Panc1 (cell line): ENCODE measurements around the gene DCHS2. TPM values are rescaled to one million over a fixed set of nuclear protein-coding genes. Genes with fewer than 3 reads are reported as not detected.

Experiments used
- ATAC-seq: fragments of 200-7000 bp; cut with Tn5 transposase; 2 replicates; pipeline ENCODE4 v1.9.1; 2020; ENCODE audit warnings: mild to moderate bottlenecking, moderate library complexity
- BruUV-seq: library from RNA; stranded (reverse); fragments of 400-500 nt; replicated peaks from 2 replicates; lab custom pipeline; 2021; lab: Mats Ljungman, UMichigan
- CTCF ChIA-PET: fragments of 300-600 bp; sonication (Branson Sonifier 250); formaldehyde crosslinking; loops from one replicate; lab custom pipeline; 2022; ENCODE audit warnings: antibody characterized with exemption; lab: Charles Lee
- POLR2A ChIA-PET: fragments of 300-600 bp; sonication (Branson Sonifier 250); formaldehyde crosslinking; loops from one replicate; lab custom pipeline; 2022; ENCODE audit warnings: antibody characterized with exemption; lab: Charles Lee
- DNase-seq: peaks from one replicate; pipeline ENCODE4 v3.0.0-alpha.2; 2010; ENCODE audit warnings: low read depth, low spot score
- H3K27ac ChIP-seq: 2 replicates; pipeline ENCODE4 v1.5.1; 2011; ENCODE audit warnings: mild to moderate bottlenecking, low read length, inconsistent platforms
- H3K27me3 ChIP-seq: fragments of 200-500 bp; sonication (Bioruptor generic); 2 replicates; pipeline ENCODE4 v1.6.0; 2014; ENCODE audit warnings: low read length, inconsistent platforms; ENCODE audit not compliant: control insufficient read depth, insufficient read depth
- H3K36me3 ChIP-seq: fragments of 200-500 bp; sonication (Bioruptor generic); 2 replicates; pipeline ENCODE4 v1.5.1; 2014; ENCODE audit warnings: inconsistent platforms, mild to moderate bottlenecking, low read length, moderate library complexity; ENCODE audit not compliant: control insufficient read depth, insufficient read depth
- H3K4me1 ChIP-seq: 2 replicates; pipeline ENCODE4 v1.5.1; 2011; ENCODE audit warnings: inconsistent platforms, mild to moderate bottlenecking, low read length, moderate library complexity; ENCODE audit not compliant: control insufficient read depth, insufficient read depth
- H3K4me3 ChIP-seq, 2 experiments: 2 replicates each; pipeline ENCODE4 v1.5.1; 2011 to 2012; ENCODE audit warnings: low read depth in 2 of 2, low read length in 2 of 2, mild to moderate bottlenecking in 2 of 2, inconsistent platforms in 1 of 2, moderate library complexity in 1 of 2
- H3K9me3 ChIP-seq: fragments of 200-500 bp; sonication (Bioruptor generic); 2 replicates; pipeline ENCODE4 v1.5.1; 2014; ENCODE audit warnings: low read depth, mild to moderate bottlenecking, inconsistent platforms, low read length, moderate library complexity; ENCODE audit not compliant: control insufficient read depth, insufficient read depth
- POLR2AphosphoS5 ChIP-seq: IDR thresholded peaks from 2 replicates; pipeline ENCODE4 v1.6.1; 2012; ENCODE audit warnings: mild to moderate bottlenecking, low read depth, low read length, moderate library complexity
- SIN3A ChIP-seq: IDR thresholded peaks from 2 replicates; pipeline ENCODE4 v1.6.1; 2012; ENCODE audit warnings: low read depth, mild to moderate bottlenecking, low read length, moderate library complexity, borderline replicate concordance; ENCODE audit not compliant: insufficient read depth
- TCF7L2 ChIP-seq: IDR thresholded peaks from 2 replicates; pipeline ENCODE4 v1.6.1; 2011; ENCODE audit warnings: mild to moderate bottlenecking, low read depth, low read length, inconsistent platforms
- in situ Hi-C: cut with HindIII; loops from 2 replicates; pipeline ENCODE4 v1.10.0; 2016; ENCODE audit warnings: low sequenced_read_pairs, low pct_unique_long_range_greater_than_20kb
- intact Hi-C: fragments of 100-400 bp; cut with micrococcal nuclease; formaldehyde crosslinking; loops from one replicate; pipeline ENCODE4 v1.10.0; 2022; ENCODE audit not compliant: unreplicated experiment
- total RNA-seq: library from RNA; stranded (reverse); gene quantifications from one replicate; pipeline ENCODE4 v1.2.1, GENCODE V29; 2021; ENCODE audit not compliant: unreplicated experiment
- TF ChIP-seq, protein P1 (sequence below), 2 experiments: IDR thresholded peaks; 2 replicates each; pipeline ENCODE4 v1.6.1; 2011 to 2012; ENCODE audit warnings: low read depth in 2 of 2, control low read depth in 1 of 2, low read length in 1 of 2, mild to moderate bottlenecking in 1 of 2, moderate library complexity in 1 of 2; ENCODE audit not compliant: insufficient read depth in 1 of 2
- TF ChIP-seq, protein P2 (sequence below): fragments of 450-650 bp; IDR thresholded peaks from 2 replicates; pipeline ENCODE4 v1.5.1; 2017; ENCODE audit warnings: mild to moderate bottlenecking

Gene DCHS2
- total RNA-seq, 1 experiment from 2014 or later: not detected

DNA sequence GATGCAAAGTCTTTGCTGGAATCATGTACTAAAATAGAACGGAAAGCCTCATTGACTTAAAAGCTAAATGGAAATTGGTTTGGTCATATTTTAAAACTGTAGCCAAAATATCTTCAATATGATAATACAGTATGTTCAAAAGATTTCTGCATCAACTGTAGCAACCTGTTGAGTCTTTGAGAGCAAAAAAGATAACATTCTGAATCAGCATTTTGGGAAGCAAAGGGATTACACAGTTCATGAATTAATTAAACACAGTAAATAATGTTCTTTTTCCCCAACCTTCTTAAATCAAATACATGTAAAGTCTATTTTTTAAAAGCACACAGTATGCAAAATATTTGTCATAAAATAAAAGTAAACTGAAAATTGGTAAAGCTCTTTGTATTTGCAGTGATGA, 50.5 kb downstream of the DCHS2 start:
- Histone ChIP-seq H3K27ac (no peak overlapping the region), H3K36me3 (no peaks in the 10 kb centered on the region), H3K9me3 (no peaks in the 10 kb centered on the region), H3K27me3 (no peaks in the 10 kb centered on the region), H3K4me3 (no peak overlapping the region), H3K4me1 (no peaks in the 10 kb centered on the region)
- TF ChIP-seq, protein P1, sequence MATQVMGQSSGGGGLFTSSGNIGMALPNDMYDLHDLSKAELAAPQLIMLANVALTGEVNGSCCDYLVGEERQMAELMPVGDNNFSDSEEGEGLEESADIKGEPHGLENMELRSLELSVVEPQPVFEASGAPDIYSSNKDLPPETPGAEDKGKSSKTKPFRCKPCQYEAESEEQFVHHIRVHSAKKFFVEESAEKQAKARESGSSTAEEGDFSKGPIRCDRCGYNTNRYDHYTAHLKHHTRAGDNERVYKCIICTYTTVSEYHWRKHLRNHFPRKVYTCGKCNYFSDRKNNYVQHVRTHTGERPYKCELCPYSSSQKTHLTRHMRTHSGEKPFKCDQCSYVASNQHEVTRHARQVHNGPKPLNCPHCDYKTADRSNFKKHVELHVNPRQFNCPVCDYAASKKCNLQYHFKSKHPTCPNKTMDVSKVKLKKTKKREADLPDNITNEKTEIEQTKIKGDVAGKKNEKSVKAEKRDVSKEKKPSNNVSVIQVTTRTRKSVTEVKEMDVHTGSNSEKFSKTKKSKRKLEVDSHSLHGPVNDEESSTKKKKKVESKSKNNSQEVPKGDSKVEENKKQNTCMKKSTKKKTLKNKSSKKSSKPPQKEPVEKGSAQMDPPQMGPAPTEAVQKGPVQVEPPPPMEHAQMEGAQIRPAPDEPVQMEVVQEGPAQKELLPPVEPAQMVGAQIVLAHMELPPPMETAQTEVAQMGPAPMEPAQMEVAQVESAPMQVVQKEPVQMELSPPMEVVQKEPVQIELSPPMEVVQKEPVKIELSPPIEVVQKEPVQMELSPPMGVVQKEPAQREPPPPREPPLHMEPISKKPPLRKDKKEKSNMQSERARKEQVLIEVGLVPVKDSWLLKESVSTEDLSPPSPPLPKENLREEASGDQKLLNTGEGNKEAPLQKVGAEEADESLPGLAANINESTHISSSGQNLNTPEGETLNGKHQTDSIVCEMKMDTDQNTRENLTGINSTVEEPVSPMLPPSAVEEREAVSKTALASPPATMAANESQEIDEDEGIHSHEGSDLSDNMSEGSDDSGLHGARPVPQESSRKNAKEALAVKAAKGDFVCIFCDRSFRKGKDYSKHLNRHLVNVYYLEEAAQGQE (IDR thresholded peaks at IDR 0.05; ENCODE audit: insufficient read depth in 1 of 2, low read depth in 2 of 2, low read length in 1 of 2): no peak
- TF ChIP-seq SIN3A: no peak
- TF ChIP-seq POLR2AphosphoS5: no peak
- TF ChIP-seq, protein P2, sequence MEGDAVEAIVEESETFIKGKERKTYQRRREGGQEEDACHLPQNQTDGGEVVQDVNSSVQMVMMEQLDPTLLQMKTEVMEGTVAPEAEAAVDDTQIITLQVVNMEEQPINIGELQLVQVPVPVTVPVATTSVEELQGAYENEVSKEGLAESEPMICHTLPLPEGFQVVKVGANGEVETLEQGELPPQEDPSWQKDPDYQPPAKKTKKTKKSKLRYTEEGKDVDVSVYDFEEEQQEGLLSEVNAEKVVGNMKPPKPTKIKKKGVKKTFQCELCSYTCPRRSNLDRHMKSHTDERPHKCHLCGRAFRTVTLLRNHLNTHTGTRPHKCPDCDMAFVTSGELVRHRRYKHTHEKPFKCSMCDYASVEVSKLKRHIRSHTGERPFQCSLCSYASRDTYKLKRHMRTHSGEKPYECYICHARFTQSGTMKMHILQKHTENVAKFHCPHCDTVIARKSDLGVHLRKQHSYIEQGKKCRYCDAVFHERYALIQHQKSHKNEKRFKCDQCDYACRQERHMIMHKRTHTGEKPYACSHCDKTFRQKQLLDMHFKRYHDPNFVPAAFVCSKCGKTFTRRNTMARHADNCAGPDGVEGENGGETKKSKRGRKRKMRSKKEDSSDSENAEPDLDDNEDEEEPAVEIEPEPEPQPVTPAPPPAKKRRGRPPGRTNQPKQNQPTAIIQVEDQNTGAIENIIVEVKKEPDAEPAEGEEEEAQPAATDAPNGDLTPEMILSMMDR: no peak
- no peak for TF ChIP-seq TCF7L2
- intact Hi-C loops: no loop called here
- CTCF ChIA-PET: interaction anchor here (0.7 kb wide), 1 partner anchor 27 kb away, joined by 4 read pairs; no protein-coding TSS in a partner anchor
- ATAC-seq (no peak), DNase-seq (no peak)
- POLR2A ChIA-PET: no interaction called here
- in situ Hi-C loops: no loop called here
- no TSS peak for BruUV-seq

DNA sequence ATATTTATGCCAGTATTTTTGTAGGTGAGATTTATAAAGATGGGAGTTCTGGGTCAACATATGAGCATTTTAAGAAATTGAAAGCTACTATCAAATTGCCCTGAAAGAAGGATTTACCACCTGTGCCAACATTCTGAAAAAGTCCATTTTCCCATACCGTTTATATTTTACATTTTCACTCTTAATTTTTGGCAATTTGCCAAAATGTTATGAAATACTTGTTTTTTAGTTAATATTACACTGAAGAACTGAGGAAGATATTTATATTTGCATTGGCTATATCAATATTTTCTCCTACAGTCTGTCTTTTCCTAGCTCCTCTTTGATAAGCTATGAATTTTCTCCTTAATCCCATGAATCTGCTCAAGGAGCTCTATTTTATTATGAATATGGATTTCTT, 52.4 kb downstream of the DCHS2 start:
- in situ Hi-C loops (no loop called here), intact Hi-C loops (no loop called here)
- TF ChIP-seq POLR2AphosphoS5: no peak
- TF ChIP-seq, protein P2: no peak
- TF ChIP-seq, protein P1 (IDR thresholded peaks at IDR 0.05; ENCODE audit: insufficient read depth in 1 of 2, low read depth in 2 of 2, low read length in 1 of 2): no peak
- TF ChIP-seq TCF7L2: no peak
- TF ChIP-seq SIN3A: no peak
- DNase-seq (no peak), ATAC-seq (no peak)
- no TSS peak for BruUV-seq
- no peaks in the 10 kb centered on the region for H3K9me3 ChIP-seq
- H3K36me3 ChIP-seq: no peaks in the 10 kb centered on the region
- ChIA-PET CTCF (no interaction called here), POLR2A (no interaction called here)
- no peak overlapping the region for H3K27ac ChIP-seq
- no peaks in the 10 kb centered on the region for H3K4me1 ChIP-seq
- H3K27me3 ChIP-seq: no peaks in the 10 kb centered on the region
- no peak overlapping the region for H3K4me3 ChIP-seq
